Right lobe of liver (tissue), 4 donors: Measurements from ENCODE around the gene TMPRSS11F.
A peak's percentile ranks its signal among the peaks of the same experiment; 100 is the strongest.

Source experiments
- POLR2A ChIP-seq: fragments of 450-650 bp; IDR thresholded peaks from one replicate; pipeline ENCODE4 v1.6.1; 2017; ENCODE audit warnings: antibody characterized with exemption, mild to moderate bottlenecking
- TF ChIP-seq, protein P1 (sequence below), 4 donors: fragments of 200-600 bp in 3 of 4; fragments of 450-650 bp in 1 of 4; IDR thresholded peaks; one replicate each; pipeline versions ENCODE4 v1.5.1 to v1.8.0; 2016 to 2022; ENCODE audit warnings: antibody characterized with exemption in 4 of 4, mild to moderate bottlenecking in 2 of 4
- donor health status: DM: no; HTN: no; CAD: no.
- donor health status: DM: no; HTN: no; CAD: no.
- donor health status: DM: no; HTN: yes; CAD: no.

DNA sequence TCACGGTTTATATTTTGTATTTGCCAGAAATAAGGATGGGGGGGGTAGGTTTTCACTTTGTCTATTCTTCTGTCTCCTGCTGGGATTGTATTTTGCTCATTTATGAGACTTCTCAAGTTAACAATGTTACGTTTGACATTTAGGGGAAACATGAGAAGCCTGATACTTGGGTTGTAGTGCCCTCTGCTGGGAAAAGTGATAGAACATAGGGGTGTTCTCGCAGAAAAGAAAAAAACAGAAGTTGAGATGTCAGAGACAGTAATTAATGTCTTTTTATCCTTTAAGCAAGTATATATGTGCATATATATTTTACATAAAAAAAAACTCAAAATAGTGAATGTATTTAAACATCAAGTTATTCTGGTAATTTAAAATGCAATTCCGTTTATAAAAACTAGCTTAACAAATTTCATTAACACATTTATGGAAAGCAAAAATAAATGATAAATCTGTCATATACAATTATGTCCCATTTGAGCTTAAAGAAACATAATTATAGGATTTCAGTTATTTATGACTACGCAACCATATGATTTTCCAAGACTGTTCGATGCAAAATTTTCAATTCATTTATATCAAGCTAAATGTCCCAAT is 46.0 kb upstream of the TMPRSS11F start:
- TF ChIP-seq POLR2A = no peak
- TF ChIP-seq, protein P1, sequence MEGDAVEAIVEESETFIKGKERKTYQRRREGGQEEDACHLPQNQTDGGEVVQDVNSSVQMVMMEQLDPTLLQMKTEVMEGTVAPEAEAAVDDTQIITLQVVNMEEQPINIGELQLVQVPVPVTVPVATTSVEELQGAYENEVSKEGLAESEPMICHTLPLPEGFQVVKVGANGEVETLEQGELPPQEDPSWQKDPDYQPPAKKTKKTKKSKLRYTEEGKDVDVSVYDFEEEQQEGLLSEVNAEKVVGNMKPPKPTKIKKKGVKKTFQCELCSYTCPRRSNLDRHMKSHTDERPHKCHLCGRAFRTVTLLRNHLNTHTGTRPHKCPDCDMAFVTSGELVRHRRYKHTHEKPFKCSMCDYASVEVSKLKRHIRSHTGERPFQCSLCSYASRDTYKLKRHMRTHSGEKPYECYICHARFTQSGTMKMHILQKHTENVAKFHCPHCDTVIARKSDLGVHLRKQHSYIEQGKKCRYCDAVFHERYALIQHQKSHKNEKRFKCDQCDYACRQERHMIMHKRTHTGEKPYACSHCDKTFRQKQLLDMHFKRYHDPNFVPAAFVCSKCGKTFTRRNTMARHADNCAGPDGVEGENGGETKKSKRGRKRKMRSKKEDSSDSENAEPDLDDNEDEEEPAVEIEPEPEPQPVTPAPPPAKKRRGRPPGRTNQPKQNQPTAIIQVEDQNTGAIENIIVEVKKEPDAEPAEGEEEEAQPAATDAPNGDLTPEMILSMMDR (IDR thresholded peaks at IDR 0.05) = peak; percentile 41 to 67 (median 59)
